HCT116 (cell line): ENCODE measurements around the gene MVB12A. TPM values are rescaled to one million over a fixed set of nuclear protein-coding genes. Genes with fewer than 3 reads are reported as not detected.

Experiments used
- ATAC-seq: fragments of 200-7000 bp; cut with Tn5 transposase; 2 replicates; pipeline ENCODE4 v1.9.1; 2020; ENCODE audit warnings: mild to moderate bottlenecking, moderate library complexity
- BruUV-seq: library from RNA; stranded (reverse); fragments of 400-500 nt; replicated peaks from 2 replicates; lab custom pipeline; 2021; lab: Mats Ljungman, UMichigan
- CTCF ChIA-PET: fragments of 300-600 bp; sonication (Branson Sonifier 250); formaldehyde crosslinking; loops from one replicate; lab custom pipeline; 2021; ENCODE audit warnings: antibody characterized with exemption; lab: Charles Lee
- POLR2A ChIA-PET: fragments of 300-600, 350-600 bp; sonication (Branson Sonifier 250); formaldehyde crosslinking; loops from one replicate; lab custom pipeline; 2021; ENCODE audit warnings: antibody characterized with exemption; lab: Charles Lee
- RAD21 ChIA-PET, 2 experiments: fragments of 300-600 bp; sonication (Branson Sonifier 250); formaldehyde crosslinking; loops; one replicate each; lab custom pipeline; 2023; ENCODE audit warnings: low total read pairs in 2 of 2; ENCODE audit not compliant: uncharacterized antibody in 2 of 2, unreplicated experiment in 2 of 2, low non-redundant PET in 1 of 2; lab: Charles Lee
- DNase-seq: peaks from one replicate; pipeline ENCODE4 v3.0.0-alpha.2; 2010; ENCODE audit warnings: low read depth, low spot score
- H2AFZ ChIP-seq: fragments of 200-600 bp; shearing (Covaris generic), sonication (generic); 2 replicates; pipeline ENCODE4 v1.6.1; 2017; ENCODE audit warnings: low read depth, mixed run types, mixed read lengths, antibody characterized with exemption, low read length; ENCODE audit not compliant: poor library complexity, severe bottlenecking
- H3K27ac ChIP-seq: 2 replicates; pipeline ENCODE4 v1.5.1; 2012; ENCODE audit warnings: low read depth, low read length
- H3K27me3 ChIP-seq: fragments of 200-600 bp; sonication (generic); 2 replicates; pipeline ENCODE4 v1.6.1; 2016; ENCODE audit warnings: mixed run types, low read length, mixed read lengths; ENCODE audit not compliant: insufficient read depth
- H3K36me3 ChIP-seq, 2 experiments: fragments of 200-500 bp in 1 of 2; fragments of 200-600 bp in 1 of 2; sonication (Bioruptor generic) in 1 of 2; sonication (generic) in 1 of 2; 2 replicates each; pipeline versions ENCODE4 v1.5.1 to v1.6.1; 2014 to 2016; ENCODE audit warnings: low read length in 2 of 2, inconsistent platforms in 1 of 2, mixed read lengths in 1 of 2, mixed run types in 1 of 2; ENCODE audit not compliant: insufficient read depth in 2 of 2, control insufficient read depth in 1 of 2
- H3K4me1 ChIP-seq, 2 experiments: fragments of 200-600 bp in 1 of 2; sonication (generic) in 1 of 2; 2 replicates each; pipeline versions ENCODE4 v1.5.1 to v1.6.1; 2012 to 2017; ENCODE audit warnings: low read length in 2 of 2, inconsistent platforms in 1 of 2, mild to moderate bottlenecking in 1 of 2, mixed read lengths in 1 of 2, mixed run types in 1 of 2, moderate library complexity in 1 of 2; ENCODE audit not compliant: insufficient read depth in 2 of 2, control insufficient read depth in 1 of 2
- H3K4me2 ChIP-seq: fragments of 200-600 bp; sonication (generic); 2 replicates; pipeline ENCODE4 v1.6.1; 2017; ENCODE audit warnings: mixed run types, low read length, mixed read lengths
- H3K4me3 ChIP-seq, 2 experiments: fragments of 200-600 bp in 1 of 2; sonication (generic) in 1 of 2; replicated peaks in 1 of 2; 2 replicates each; pipeline ENCODE4 v1.5.1; 2011 to 2016; ENCODE audit warnings: low read length in 2 of 2, control low read depth in 1 of 2, low read depth in 1 of 2, mild to moderate bottlenecking in 1 of 2, mixed read lengths in 1 of 2, mixed run types in 1 of 2
- H3K79me2 ChIP-seq: fragments of 200-600 bp; sonication (generic); 2 replicates; pipeline ENCODE4 v1.6.1; 2017; ENCODE audit warnings: mild to moderate bottlenecking, mixed run types, low read length, moderate library complexity, mixed read lengths; ENCODE audit not compliant: insufficient read depth
- H3K9ac ChIP-seq: fragments of 200-600 bp; sonication (generic); 2 replicates; pipeline ENCODE4 v1.6.1; 2016; ENCODE audit warnings: low read length, mixed read lengths
- H3K9me2 ChIP-seq: fragments of 200-600 bp; sonication (generic), shearing (Covaris generic); 2 replicates; pipeline ENCODE4 v1.6.1; 2017; ENCODE audit warnings: mixed run types, mild to moderate bottlenecking, moderate library complexity; ENCODE audit not compliant: insufficient read depth
- H3K9me3 ChIP-seq, 2 experiments: fragments of 200-500 bp in 1 of 2; fragments of 200-600 bp in 1 of 2; sonication (Bioruptor generic) in 1 of 2; sonication (generic) in 1 of 2; 2 replicates each; pipeline ENCODE4 v1.6.1; 2014 to 2017; ENCODE audit warnings: low read length in 2 of 2, mixed read lengths in 2 of 2, inconsistent platforms in 1 of 2, low read depth in 1 of 2, mild to moderate bottlenecking in 1 of 2, mixed run types in 1 of 2, moderate library complexity in 1 of 2; ENCODE audit not compliant: control insufficient read depth in 1 of 2, insufficient read depth in 1 of 2
- H4K20me1 ChIP-seq: fragments of 200-600 bp; sonication (generic), shearing (Covaris generic); 2 replicates; pipeline ENCODE4 v1.6.1; 2017; ENCODE audit warnings: mixed run types, mild to moderate bottlenecking, moderate library complexity; ENCODE audit not compliant: insufficient read depth
- EGR1 ChIP-seq: IDR thresholded peaks from 2 replicates; pipeline ENCODE4 v1.6.1; 2012; ENCODE audit warnings: low read depth
- JUND ChIP-seq: IDR thresholded peaks from 2 replicates; pipeline ENCODE4 v1.6.1; 2012
- intact Hi-C: fragments of 100-400 bp; cut with micrococcal nuclease; formaldehyde crosslinking; loops from 2 replicates; pipeline ENCODE4 v1.10.0; 2022
- total RNA-seq: library from RNA; stranded (reverse); gene quantifications from one replicate; pipeline ENCODE4 v1.2.1, GENCODE V29; 2021; ENCODE audit not compliant: unreplicated experiment
- TF ChIP-seq, protein P1 (sequence below), 3 experiments: fragments of 200-600 bp in 1 of 3; sonication (generic) in 1 of 3; IDR thresholded peaks in 2 of 3; conservative IDR thresholded peaks in 1 of 3; 2 replicates each; pipeline ENCODE4 v1.5.1; 2012 to 2017; ENCODE audit warnings: low read depth in 2 of 3, low read length in 2 of 3, antibody characterized with exemption in 1 of 3, borderline replicate concordance in 1 of 3, control low read depth in 1 of 3, mild to moderate bottlenecking in 1 of 3, mixed read lengths in 1 of 3, mixed run types in 1 of 3, moderate library complexity in 1 of 3; ENCODE audit not compliant: insufficient read depth in 1 of 3
- TF ChIP-seq, protein P2 (sequence below): IDR thresholded peaks from 2 replicates; pipeline ENCODE4 v1.6.1; 2012
- TF ChIP-seq, protein P3 (sequence below): IDR thresholded peaks from 2 replicates; pipeline ENCODE4 v1.6.1; 2012; ENCODE audit warnings: low read depth
- TF ChIP-seq, protein P4 (sequence below): IDR thresholded peaks from 2 replicates; pipeline ENCODE4 v1.6.1; 2012

Gene MVB12A
- total RNA-seq, 1 experiment from 2014 or later: 91.7 TPM

DNA sequence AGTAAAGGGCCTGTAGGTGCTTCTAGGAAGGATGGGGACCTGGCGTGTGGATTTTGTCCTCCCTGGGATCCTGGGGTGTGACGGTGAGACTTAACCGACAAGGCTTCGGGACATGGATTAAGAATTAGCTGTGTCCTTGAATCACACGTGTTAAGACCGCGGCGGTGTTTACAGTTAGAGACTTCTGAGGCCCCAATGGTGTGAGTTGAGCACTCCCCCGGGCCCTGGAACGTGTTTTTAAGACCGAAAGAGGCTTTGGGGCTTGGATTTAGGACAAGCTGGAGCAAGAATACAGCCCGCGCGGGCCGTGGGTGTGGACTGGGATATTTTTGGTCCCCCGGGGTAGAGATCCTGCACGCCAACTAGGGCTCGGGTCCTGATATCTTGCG is 49.2 kb downstream of the MVB12A start (continued):
- TF ChIP-seq, protein P1, sequence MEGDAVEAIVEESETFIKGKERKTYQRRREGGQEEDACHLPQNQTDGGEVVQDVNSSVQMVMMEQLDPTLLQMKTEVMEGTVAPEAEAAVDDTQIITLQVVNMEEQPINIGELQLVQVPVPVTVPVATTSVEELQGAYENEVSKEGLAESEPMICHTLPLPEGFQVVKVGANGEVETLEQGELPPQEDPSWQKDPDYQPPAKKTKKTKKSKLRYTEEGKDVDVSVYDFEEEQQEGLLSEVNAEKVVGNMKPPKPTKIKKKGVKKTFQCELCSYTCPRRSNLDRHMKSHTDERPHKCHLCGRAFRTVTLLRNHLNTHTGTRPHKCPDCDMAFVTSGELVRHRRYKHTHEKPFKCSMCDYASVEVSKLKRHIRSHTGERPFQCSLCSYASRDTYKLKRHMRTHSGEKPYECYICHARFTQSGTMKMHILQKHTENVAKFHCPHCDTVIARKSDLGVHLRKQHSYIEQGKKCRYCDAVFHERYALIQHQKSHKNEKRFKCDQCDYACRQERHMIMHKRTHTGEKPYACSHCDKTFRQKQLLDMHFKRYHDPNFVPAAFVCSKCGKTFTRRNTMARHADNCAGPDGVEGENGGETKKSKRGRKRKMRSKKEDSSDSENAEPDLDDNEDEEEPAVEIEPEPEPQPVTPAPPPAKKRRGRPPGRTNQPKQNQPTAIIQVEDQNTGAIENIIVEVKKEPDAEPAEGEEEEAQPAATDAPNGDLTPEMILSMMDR (IDR thresholded peaks at IDR 0.05 in 2 of 3, conservative IDR thresholded peaks at IDR 0.05 in 1 of 3; ENCODE audit: borderline replicate concordance in 1 of 3, insufficient read depth in 1 of 3, low read depth in 2 of 3, low read length in 2 of 3): no peak
- no peak for TF ChIP-seq JUND
- TF ChIP-seq, protein P2, sequence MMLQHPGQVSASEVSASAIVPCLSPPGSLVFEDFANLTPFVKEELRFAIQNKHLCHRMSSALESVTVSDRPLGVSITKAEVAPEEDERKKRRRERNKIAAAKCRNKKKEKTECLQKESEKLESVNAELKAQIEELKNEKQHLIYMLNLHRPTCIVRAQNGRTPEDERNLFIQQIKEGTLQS: no peak

DNA sequence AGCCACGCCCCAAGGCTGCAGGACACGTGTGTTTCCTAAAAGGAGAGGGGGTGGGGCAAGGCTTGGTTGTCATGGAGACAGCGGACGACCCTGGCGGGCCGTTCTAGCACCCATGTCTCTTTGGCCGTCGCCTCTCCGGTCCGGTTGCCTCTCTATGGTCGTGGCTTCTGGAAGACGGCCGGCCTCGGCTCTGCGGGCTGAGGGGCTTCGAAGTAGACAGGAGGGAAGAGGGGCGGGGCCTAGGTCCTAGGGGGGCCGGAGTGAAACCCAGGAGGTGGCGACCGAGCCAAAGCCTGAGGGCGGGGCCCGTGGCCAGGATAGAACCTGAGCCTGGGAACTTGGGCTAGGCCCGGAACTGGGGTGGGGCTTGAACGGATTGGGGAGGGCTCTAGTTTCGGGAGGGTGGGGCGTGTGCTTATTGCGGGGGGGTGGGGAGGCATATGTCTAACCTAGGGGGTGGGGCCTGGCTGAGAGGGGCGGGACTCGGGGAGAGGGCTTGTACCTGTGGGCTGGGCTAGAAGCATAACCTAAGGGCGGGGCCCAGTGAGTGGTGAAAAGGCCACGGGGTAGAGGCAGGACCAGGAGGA is 49.7 kb downstream of the MVB12A start:
- Histone ChIP-seq H3K27ac (peak overlapping the region; percentile 83), H3K79me2 (peaks cover 9% of the 10 kb centered on the region; the same call in 1 of the 2 replicates), H3K9me3 (no peaks in the 10 kb centered on the region), H3K4me1 (peaks cover 37 to 67% of the 10 kb centered on the region in 2 experiments), H3K36me3 (no peaks in the 10 kb centered on the region), H3K4me3 (peak overlapping the region; percentile 66 to 78), H3K4me2 (peak overlapping the region; percentile 98), H3K27me3 (no peaks in the 10 kb centered on the region), H3K9me2 (no peaks in the 10 kb centered on the region), H2AFZ (peak overlapping the region; percentile 92), H4K20me1 (no peaks in the 10 kb centered on the region), H3K9ac (peak overlapping the region; percentile 82)
- no TSS peak for BruUV-seq
- ATAC-seq (peak; percentile 73), DNase-seq (peak; percentile 96)
- RAD21 ChIA-PET: no interaction called here
- no peak for TF ChIP-seq EGR1
- TF ChIP-seq, protein P3, sequence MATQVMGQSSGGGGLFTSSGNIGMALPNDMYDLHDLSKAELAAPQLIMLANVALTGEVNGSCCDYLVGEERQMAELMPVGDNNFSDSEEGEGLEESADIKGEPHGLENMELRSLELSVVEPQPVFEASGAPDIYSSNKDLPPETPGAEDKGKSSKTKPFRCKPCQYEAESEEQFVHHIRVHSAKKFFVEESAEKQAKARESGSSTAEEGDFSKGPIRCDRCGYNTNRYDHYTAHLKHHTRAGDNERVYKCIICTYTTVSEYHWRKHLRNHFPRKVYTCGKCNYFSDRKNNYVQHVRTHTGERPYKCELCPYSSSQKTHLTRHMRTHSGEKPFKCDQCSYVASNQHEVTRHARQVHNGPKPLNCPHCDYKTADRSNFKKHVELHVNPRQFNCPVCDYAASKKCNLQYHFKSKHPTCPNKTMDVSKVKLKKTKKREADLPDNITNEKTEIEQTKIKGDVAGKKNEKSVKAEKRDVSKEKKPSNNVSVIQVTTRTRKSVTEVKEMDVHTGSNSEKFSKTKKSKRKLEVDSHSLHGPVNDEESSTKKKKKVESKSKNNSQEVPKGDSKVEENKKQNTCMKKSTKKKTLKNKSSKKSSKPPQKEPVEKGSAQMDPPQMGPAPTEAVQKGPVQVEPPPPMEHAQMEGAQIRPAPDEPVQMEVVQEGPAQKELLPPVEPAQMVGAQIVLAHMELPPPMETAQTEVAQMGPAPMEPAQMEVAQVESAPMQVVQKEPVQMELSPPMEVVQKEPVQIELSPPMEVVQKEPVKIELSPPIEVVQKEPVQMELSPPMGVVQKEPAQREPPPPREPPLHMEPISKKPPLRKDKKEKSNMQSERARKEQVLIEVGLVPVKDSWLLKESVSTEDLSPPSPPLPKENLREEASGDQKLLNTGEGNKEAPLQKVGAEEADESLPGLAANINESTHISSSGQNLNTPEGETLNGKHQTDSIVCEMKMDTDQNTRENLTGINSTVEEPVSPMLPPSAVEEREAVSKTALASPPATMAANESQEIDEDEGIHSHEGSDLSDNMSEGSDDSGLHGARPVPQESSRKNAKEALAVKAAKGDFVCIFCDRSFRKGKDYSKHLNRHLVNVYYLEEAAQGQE: no peak
- TF ChIP-seq, protein P4, sequence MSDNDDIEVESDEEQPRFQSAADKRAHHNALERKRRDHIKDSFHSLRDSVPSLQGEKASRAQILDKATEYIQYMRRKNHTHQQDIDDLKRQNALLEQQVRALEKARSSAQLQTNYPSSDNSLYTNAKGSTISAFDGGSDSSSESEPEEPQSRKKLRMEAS: peak; percentile 77
- intact Hi-C loops: no loop called here
- POLR2A ChIA-PET: no interaction called here
- CTCF ChIA-PET: interaction anchor here (1.9 kb wide), 1 partner anchor 27 kb away, joined by 5 read pairs; no protein-coding TSS in a partner anchor
